Measurements from ENCODE around the gene TGFA.
A peak's percentile ranks its signal among the peaks of the same experiment; 100 is the strongest.
"Not testable (repeated sequence)": the region's sequence is repeated elsewhere in the genome, so short reads cannot be mapped to it uniquely, and the experiment has no call there.

Gene TGFA

DNA sequence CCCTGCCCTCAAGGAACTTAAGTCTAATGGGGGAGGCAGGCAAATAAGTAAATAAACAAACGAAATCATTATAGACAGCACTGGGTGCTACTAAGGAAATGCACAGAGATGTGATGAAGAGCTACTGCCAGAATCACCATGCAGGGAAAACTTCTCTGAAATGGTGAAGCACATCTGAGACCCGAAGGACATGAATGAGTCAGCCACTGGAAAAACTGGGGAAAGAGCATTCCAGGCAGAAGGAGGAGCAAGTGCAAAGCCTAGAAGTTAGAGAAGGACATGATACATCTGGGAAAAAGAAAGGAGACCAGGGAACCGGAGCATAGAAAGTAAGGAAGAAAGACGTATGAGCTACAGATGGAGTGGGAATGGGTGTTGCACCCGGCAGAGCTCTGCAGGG, 56.8 kb downstream of the TGFA start:
- no peak for DNase-seq

- DNase-seq: no peak
These were observed 59.2 kb downstream of the TGFA start for GRCh38 chr2:70494293-70494886.

- no peak for DNase-seq
These were observed 63.2 kb downstream of the TGFA start for GRCh38 chr2:70490381-70490780.

DNA sequence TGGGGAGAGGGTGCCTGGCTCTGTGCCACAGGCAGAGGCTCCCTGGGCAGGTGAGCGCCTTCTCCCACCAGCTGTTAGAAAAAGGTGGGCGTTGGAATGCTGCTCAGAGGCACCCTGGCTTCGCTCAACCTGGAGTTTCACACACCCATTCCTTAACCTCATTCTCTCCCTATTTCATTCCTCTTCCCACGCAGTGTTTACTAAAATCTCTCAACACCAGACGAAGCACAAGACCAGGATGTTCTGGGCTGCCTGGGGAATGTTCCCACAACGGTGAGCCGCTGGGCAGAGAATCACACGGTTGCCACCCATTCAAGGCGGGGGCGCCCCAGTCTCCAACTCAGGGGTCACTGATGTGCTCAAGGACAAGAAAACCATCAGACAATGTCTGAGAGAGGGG, 64.5 kb downstream of the TGFA start:
- no peak for DNase-seq

DNA sequence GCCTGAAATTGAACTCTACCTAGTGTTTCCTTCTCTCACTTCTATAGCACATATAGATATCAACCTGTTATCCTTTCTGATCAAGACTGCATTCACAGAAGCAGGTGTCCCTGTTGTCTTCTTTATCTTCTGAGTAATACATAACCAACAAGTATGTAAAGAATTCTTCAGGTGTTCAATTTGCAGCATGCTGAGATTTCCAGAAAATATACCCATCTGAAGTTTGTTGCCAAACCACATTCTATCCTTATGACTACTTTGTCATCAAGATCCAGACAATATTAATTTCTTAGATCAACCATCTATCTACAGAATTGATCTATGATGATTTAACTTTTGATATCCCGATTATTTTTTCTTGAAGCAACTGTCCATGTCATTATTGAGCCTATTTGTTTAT, 69.5 kb downstream of the TGFA start:
- no peak for DNase-seq

DNA sequence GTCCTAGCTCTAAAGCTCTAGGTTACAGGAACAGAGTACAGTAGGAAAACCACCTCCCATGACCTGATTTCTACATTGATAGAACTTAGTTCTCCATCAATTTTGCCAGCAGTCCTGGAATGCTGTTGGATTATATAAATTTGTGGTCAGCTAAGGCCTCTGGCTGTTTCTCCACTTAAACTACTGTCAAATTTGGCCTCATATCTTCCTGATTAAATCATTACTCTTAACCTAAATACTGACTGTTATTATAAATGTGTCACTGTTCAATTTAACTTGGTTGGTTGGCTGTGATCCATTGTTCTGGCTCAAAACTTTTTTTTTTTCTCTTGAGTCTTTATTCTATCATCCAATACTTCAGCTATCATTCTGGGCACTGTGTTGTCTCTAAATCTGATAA, 71.2 kb downstream of the TGFA start:
- DNase-seq: no peak

DNA sequence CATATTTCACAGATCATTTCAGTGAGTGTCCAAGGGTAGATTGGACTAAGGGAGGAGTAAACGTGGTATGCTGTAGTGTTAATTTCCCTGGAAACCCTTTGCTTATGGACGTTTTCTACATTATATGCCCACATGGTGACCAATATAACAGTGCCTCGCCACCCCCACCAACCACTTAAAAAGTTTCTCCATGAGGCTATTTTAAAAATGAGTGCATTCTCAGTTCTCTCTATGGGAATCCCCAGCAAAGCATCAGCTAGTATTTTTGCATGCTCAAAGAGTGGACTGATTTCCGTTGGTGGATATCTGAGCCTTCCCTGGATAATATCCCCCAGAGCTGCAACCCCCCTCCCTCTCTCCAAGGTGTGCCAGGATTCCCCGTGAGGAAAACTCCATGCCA, 73.2 kb downstream of the TGFA start:
- DNase-seq: no peak

- DNase-seq: no peak
These were observed 73.8 kb downstream of the TGFA start for GRCh38 chr2:70479816-70480215.

GRCh38 chr2:70477441-70477844, 76.2 kb downstream of the TGFA start:
- peak; percentile 10 for DNase-seq

DNA sequence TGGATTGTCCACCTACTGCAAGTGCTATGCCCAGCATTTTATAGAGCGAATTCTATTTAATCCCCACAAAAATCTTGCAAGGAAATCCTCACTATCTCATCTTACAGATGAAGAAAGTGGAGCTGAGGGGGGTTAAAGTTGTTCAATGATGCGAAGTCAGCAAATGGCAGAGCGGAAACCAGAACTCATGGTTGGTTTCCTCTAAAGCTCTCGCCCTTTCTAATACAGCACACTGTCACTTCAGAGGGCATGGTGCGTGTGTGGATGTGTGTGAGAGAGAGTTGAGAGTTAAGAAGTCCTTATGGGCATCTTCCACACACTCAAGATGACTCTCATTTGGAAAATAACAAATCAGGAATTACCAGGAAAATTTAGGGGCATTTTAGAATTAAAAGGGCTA, 78.4 kb downstream of the TGFA start:
- DNase-seq: no peak

- DNase-seq: no peak
These were observed 79.3 kb downstream of the TGFA start for GRCh38 chr2:70474256-70474848.

DNA sequence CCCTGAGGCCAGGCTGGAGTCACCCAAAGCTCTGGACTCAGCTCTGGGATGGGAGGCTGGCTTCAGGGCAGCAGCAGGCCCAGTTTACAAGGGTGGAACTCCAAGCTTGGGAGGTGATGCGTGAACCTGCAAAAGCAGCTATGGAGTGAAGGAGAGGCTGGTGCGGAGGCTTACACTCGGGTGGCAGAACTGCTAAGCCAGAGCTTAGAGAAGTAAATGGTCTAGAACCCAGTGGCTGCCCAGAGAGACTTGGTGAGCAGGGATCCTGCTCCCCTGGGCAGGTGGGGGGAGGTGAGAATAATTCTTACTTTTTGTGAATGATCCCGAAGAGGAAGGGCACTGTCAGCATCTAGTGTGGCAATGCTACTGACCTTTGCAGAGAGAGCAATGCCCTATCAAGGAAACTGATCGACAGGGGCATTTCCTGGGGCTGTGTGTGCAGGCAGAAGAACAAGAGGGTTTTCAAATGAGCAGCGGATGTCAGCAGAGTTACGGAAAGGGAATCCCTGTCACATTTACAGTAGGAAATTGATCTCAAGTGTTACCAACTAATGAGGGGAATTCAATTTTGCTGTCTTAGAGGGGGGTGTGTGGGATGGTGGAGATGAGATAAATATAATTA, 80.4 kb downstream of the TGFA start:
- no peak for DNase-seq

DNA sequence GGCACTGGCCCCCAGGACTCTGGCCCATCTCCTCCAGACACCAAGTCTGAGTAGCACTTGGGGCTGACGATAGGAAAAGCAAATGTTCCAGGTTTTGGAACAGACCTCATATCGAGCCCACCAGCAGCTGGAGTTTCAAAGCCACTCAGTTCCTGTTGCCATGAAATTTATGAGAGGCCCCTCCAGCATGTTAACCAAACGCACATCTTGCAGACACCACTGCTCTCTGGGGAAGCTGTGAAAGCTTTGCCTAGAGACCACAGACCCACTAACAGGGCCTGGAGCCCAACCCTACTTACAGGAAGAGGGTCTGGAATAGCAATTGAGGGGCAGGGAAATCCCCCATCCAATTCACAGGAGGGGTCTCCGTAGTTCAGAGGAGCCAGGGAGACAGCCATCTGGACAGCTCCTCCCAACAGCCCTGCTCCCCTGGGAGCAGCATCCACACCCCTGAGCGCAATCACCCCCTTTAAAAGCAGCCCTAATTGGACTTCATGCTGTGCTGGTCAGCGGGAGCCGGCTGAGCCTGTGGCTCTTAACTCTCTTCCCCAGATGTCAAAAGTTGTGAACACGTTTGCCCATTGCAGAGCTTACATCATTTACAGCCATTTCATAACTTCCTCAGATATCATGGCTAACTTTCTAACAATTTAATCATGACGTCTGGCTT, 81.3 kb downstream of the TGFA start:
- DNase-seq: no peak

GRCh38 chr2:70471129-70471528, 82.5 kb downstream of the TGFA start:
- no peak for DNase-seq

GRCh38 chr2:70469961-70470360, 83.7 kb downstream of the TGFA start:
- DNase-seq: no peak

DNA sequence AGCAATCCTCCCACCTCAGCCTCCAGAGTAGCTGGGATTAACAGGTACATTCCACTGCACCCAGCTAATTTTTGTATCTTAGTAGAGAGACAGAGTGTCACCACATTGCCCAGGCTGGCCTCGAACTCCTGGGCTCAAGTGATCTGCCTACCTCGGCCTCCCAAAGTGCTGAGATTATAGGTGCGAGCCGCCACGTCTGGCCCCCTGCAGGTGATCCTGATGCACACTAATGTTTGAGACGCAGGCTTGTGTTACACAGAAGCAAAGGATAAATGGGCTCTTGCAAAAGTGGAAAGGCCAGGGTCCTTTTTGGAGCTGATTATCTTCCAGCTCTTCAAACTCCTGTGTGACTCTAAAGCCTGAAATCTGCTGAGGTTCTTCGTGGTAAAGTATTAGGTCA, 84.2 kb downstream of the TGFA start:
- DNase-seq: no peak

DNA sequence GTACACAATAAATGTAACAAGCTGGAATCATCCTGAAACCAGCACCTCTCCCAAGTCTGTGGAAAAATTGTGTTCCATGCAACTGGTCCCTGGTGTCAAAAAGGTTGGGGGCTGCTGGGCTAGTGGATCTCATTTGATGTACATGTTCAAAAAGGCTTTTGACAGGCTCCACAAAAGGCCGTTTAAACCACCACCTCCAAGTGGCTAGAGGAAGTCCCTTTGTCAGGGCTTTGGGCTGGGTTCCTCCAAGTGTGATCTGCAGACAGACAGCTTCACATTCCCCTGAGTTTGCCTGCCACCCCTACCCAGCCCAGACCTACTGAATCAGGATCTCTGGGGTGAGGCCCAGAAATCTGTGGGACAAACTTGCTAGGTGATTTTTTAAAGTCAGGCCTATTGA, 84.7 kb downstream of the TGFA start:
- no peak for DNase-seq

DNA sequence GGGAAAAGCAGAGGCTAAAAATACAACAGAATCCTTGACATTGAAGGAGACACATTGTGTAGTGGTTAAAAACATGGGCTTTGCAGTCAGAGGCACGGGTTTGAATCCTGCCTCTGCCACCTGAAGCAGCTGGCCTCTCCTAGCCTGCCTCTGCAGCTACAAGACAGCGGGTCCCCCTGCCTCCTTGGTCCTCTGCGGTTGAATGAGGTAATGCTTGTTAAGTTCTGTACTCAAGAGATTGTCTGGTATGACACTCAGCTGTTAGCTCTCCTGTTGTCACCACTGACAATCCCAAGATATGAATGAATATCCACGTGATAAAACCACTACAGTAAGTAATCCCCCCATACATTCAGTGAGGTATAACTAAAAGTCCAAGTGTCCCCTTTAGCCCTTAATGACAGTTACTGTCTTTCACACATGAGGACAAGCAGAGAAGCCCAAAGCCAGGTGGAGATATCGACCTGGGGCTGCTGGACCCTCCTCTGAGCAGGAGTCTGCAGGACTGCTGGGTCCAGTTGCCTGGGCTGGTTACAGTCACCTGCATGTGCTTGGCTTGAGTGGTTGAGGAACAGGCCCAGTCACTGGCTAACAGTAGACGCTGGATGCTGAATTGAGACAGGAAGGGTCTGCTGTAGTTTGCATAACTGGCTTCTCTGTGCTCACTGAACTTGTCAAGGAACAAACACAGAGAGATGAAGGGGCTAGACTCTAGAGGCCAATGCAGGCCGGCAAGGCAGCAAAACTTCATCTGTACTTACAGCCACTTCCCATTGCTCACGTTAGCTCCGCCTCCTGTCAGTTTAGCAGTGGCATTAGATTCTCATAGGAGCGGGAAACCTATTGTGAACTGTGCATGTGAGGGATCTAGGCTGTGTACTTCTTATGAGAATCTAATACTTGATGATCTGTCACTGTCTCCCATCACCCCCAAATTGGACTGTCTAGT, 85.5 kb downstream of the TGFA start:
- no peak for DNase-seq

- no peak for DNase-seq
These were observed 86.4 kb downstream of the TGFA start for GRCh38 chr2:70467237-70467636.

GRCh38 chr2:70466647-70467046, 87.0 kb downstream of the TGFA start:
- not testable (repeated sequence) for DNase-seq

GRCh38 chr2:70463997-70464396, 89.6 kb downstream of the TGFA start:
- DNase-seq: no peak

GRCh38 chr2:70463581-70463980, 90.0 kb downstream of the TGFA start:
- DNase-seq: no peak
